Common myeloid progenitor, CD34-positive (primary cell): ENCODE measurements around the gene F11R.
A peak's percentile ranks its signal among the peaks of the same experiment; 100 is the strongest.

Experiments used
- CTCF ChIA-PET: fragments of 350-600 bp; sonication (Branson Sonifier 250); formaldehyde crosslinking; loops from one replicate; lab custom pipeline; 2021; ENCODE audit warnings: antibody characterized with exemption; lab: Charles Lee
- POLR2A ChIA-PET: fragments of 350-600 bp; sonication (Branson Sonifier 250); formaldehyde crosslinking; loops from one replicate; lab custom pipeline; 2021; ENCODE audit warnings: antibody characterized with exemption; lab: Charles Lee
- DNase-seq, 3 donors: peaks; one replicate each; pipeline versions ENCODE4 v3.0.0 to v3.0.0-alpha.2; 2013
- H3K27ac ChIP-seq, 2 experiments: 1 replicate in 1 of 2; 2 replicates in 1 of 2; pipeline ENCODE4 v1.7.0; 2013; ENCODE audit warnings: inconsistent platforms in 2 of 2, low read length in 2 of 2, mild to moderate bottlenecking in 2 of 2, low read depth in 1 of 2, moderate library complexity in 1 of 2; ENCODE audit not compliant: severe bottlenecking in 2 of 2, insufficient read depth in 1 of 2, poor library complexity in 1 of 2
- H3K27me3 ChIP-seq, 5 experiments: replicated peaks in 2 of 5; 1 replicate in 3 of 5; 2 replicates in 2 of 5; pipeline versions ENCODE4 v1.6.1 to v1.7.0; 2013; ENCODE audit warnings: low read length in 4 of 5, mild to moderate bottlenecking in 2 of 5, moderate library complexity in 2 of 5, inconsistent platforms in 1 of 5; ENCODE audit not compliant: insufficient read depth in 5 of 5, control insufficient read depth in 4 of 5
- H3K36me3 ChIP-seq, 4 experiments: 1 replicate in 2 of 4; 2 replicates in 2 of 4; pipeline versions ENCODE4 v1.6.1 to v1.7.0; 2013; ENCODE audit warnings: low read length in 3 of 4, control low read depth in 1 of 4, mild to moderate bottlenecking in 1 of 4; ENCODE audit not compliant: control insufficient read depth in 4 of 4, insufficient read depth in 4 of 4
- H3K4me1 ChIP-seq, 4 experiments: 1 replicate in 3 of 4; 2 replicates in 1 of 4; pipeline versions ENCODE4 v1.6.1 to v1.7.1; 2013; ENCODE audit warnings: low read length in 3 of 4, mild to moderate bottlenecking in 3 of 4, control low read depth in 1 of 4, inconsistent platforms in 1 of 4, moderate library complexity in 1 of 4; ENCODE audit not compliant: control insufficient read depth in 4 of 4, insufficient read depth in 4 of 4; ENCODE audit errors: control extremely low read depth in 1 of 4
- H3K4me3 ChIP-seq, 7 experiments: 1 replicate in 4 of 7; 2 replicates in 3 of 7; pipeline versions ENCODE4 v1.5.1 to v1.7.0; 2013; ENCODE audit warnings: mild to moderate bottlenecking in 7 of 7, low read length in 6 of 7, moderate library complexity in 6 of 7, inconsistent platforms in 2 of 7, low read depth in 2 of 7, control low read depth in 1 of 7; ENCODE audit not compliant: insufficient read depth in 4 of 7, control insufficient read depth in 1 of 7; ENCODE audit errors: extremely low read depth in 1 of 7
- H3K9me3 ChIP-seq, 5 experiments: 1 replicate in 4 of 5; 2 replicates in 1 of 5; pipeline versions ENCODE4 v1.6.1 to v1.7.1; 2013; ENCODE audit warnings: low read length in 4 of 5, mild to moderate bottlenecking in 2 of 5, inconsistent platforms in 1 of 5, low read depth in 1 of 5, moderate library complexity in 1 of 5; ENCODE audit not compliant: control insufficient read depth in 4 of 5, insufficient read depth in 2 of 5; ENCODE audit errors: control extremely low read depth in 1 of 5
- WGBS: methylation state at CpG from one replicate; pipeline ENCODE4 v1.1.5; 2013; ENCODE audit not compliant: insufficient coverage; 5-methylcytosine and 5-hydroxymethylcytosine counted together

F11R gene

GRCh38 chr1:161044535-161044907 lies 23.6 kb upstream of the F11R start:
- Histone ChIP-seq H3K27ac (peak overlapping the region; percentile 95 to 97), H3K9me3 (no peaks in the 10 kb centered on the region), H3K27me3 (no peaks in the 10 kb centered on the region), H3K4me3 (peak overlapping the region in 6 of 7 experiments; percentile 87 to 97 (median 92)), H3K4me1 (peaks cover 8 to 34% (median 22%) of the 10 kb centered on the region in 4 experiments), H3K36me3 (peaks cover 15 to 62% (median 40%) of the 10 kb centered on the region in 4 experiments)
- ChIA-PET POLR2A (interaction anchor here (2.0 to 3.7 kb wide), 2 partner anchors 25 to 47 kb away, joined by 8 to 53 read pairs; partner anchors contain the start of gene ARHGAP30), CTCF (interaction anchor here (0.9 to 11.6 kb wide), 7 partner anchors 18 to 103 kb away, joined by 3 to 166 read pairs (median 7); partner anchors contain the start of genes ARHGAP30 and KLHDC9)
- DNase-seq = peak in 2 of 3 donors; percentile 53 to 65

GRCh38 chr1:161039546-161039945 lies 18.6 kb upstream of the F11R start:
- H3K4me1 ChIP-seq = peaks cover 4 to 33% (median 25%) of the 10 kb centered on the region in 4 experiments
- no peak for DNase-seq
- H3K27me3 ChIP-seq = no peaks in the 10 kb centered on the region
- POLR2A ChIA-PET = interaction anchor here (0.9 to 1.8 kb wide), 3 partner anchors 19 to 58 kb away, joined by 3 to 7 read pairs (median 5); partner anchors contain the start of genes F11R and KLHDC9
- peak overlapping the region in 2 of 7 experiments; percentile 83 to 91 for H3K4me3 ChIP-seq
- no peak overlapping the region for H3K27ac ChIP-seq
- H3K36me3 ChIP-seq = peaks cover 9 to 40% (median 29%) of the 10 kb centered on the region in 4 experiments
- CTCF ChIA-PET = interaction anchor here (0.8 to 11.6 kb wide), 16 partner anchors 19 to 101 kb away, joined by 3 to 166 read pairs (median 7); partner anchors contain the start of genes ARHGAP30, F11R and KLHDC9
- H3K9me3 ChIP-seq = no peaks in the 10 kb centered on the region
- WGBS = 93% methylated on average over 5 of the region's 5 CpGs

DNA sequence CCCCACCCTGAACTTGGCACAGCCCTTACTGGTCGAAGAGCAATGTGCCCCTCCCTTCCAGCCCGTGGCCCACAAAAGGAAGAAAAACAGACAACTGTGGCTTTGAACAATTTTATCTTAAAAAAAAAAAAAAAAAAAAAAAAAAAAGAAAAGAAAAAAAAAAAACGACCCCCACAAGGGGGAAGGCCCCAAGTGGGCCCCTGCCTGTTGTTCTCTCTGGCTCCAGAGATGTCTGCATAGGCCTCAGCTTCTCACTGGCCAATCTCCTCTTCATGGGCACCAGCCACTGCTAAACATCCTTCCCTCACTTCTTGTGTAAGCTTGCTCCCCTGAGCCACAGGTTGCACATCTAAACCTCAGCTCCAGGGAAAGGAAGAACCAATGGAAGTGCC lies 18.2 kb upstream of the F11R start:
- peaks cover 9 to 40% (median 29%) of the 10 kb centered on the region in 4 experiments for H3K36me3 ChIP-seq
- peak overlapping the region in 6 of 7 experiments; percentile 73 to 91 (median 79) for H3K4me3 ChIP-seq
- no peak overlapping the region for H3K27ac ChIP-seq
- WGBS = no CpG with 5 or more reads among the region's 3 CpGs
- no peaks in the 10 kb centered on the region for H3K9me3 ChIP-seq
- no peaks in the 10 kb centered on the region for H3K27me3 ChIP-seq
- peaks cover under 1 to 29% (median 22%) of the 10 kb centered on the region in 4 experiments for H3K4me1 ChIP-seq
- ChIA-PET POLR2A (interaction anchor here (0.7 to 1.8 kb wide), 4 partner anchors 18 to 59 kb away, joined by 3 to 7 read pairs (median 4); partner anchors contain the start of genes F11R and KLHDC9), CTCF (interaction anchor here (1.1 to 11.6 kb wide), 15 partner anchors 8 to 102 kb away, joined by 4 to 166 read pairs (median 7); partner anchors contain the start of genes ARHGAP30, F11R and KLHDC9)
- no peak for DNase-seq

DNA sequence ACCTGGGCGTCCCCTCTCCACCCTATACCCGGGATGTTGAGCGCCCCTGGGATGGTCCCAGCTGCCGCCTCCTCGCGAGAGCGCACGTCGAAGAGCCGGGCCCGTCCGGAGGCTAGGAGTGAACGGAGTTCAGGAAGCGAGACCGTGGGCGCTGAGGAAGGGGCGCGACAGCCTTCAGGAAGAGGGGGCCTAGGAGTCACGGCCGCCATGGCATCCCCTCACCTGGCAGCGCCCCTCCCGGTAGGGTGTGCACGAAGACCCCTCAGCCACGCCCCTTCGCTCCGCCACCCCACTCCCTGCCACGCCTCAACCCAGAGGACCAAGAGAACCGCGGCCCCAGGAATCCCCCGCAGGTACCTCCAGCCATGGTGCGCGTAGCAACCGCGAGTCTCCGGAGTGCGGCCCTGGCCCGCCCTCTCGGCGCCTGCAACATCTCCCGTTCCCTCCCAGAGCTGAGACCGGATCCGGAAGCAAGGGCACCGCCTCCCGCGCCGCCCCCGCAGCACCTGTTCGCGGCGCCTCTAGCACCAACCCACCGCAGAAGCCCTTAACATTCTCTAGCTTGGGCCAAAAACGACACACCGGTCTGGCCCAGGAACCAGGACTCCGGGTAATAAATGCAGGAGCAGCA lies 17.7 kb upstream of the F11R start, which contains the start of gene TSTD1:
TSS of gene TSTD1 (minus strand) at position 442 of the 631 bp plus-strand sequence. CDS start at position 367, 75 bp downstream.
- H3K4me1 ChIP-seq = peaks cover 0 to 24% (median 19%) of the 10 kb centered on the region in 4 experiments
- peak within 1 kb of the TSS; percentile 60 to 91 (median 75) for H3K4me3 ChIP-seq
- H3K27ac ChIP-seq = peak within 1 kb of the TSS; percentile 25 to 77
- POLR2A ChIA-PET = interaction anchor here (0.7 to 1.8 kb wide), 4 partner anchors 18 to 59 kb away, joined by 3 to 7 read pairs (median 4); partner anchors contain the start of genes F11R and KLHDC9
- CTCF ChIA-PET = interaction anchor here (1.1 to 11.6 kb wide), 13 partner anchors 8 to 65 kb away, joined by 4 to 166 read pairs (median 7); partner anchors contain the start of genes ARHGAP30, F11R and KLHDC9
- H3K9me3 ChIP-seq = no peaks in the 10 kb centered on the region
- DNase-seq = peak; percentile 81 to 96 (median 92)
- no peaks in the 10 kb centered on the region for H3K27me3 ChIP-seq
- peaks cover 9 to 40% (median 29%) of the 10 kb centered on the region in 4 experiments for H3K36me3 ChIP-seq
- 0% methylated on average over 26 of the region's 54 CpGs for WGBS

GRCh38 chr1:161037661-161038522 lies 16.9 kb upstream of the F11R start:
- no peak for DNase-seq
- Histone ChIP-seq H3K4me1 (peaks cover 0 to 21% (median 17%) of the 10 kb centered on the region in 4 experiments), H3K4me3 (peak overlapping the region; percentile 60 to 91 (median 75)), H3K27ac (peak overlapping the region; percentile 25 to 77), H3K27me3 (no peaks in the 10 kb centered on the region), H3K36me3 (peaks cover 7 to 35% (median 26%) of the 10 kb centered on the region in 4 experiments), H3K9me3 (no peaks in the 10 kb centered on the region)
- WGBS = 61% methylated on average over 18 of the region's 21 CpGs
- ChIA-PET CTCF (interaction anchor here (0.7 to 11.6 kb wide), 12 partner anchors 9 to 61 kb away, joined by 3 to 166 read pairs (median 7); partner anchors contain the start of genes ARHGAP30, F11R and KLHDC9), POLR2A (interaction anchor here (0.7 to 1.8 kb wide), 3 partner anchors 17 to 59 kb away, joined by 3 to 5 read pairs (median 3); partner anchors contain the start of gene F11R)

DNA sequence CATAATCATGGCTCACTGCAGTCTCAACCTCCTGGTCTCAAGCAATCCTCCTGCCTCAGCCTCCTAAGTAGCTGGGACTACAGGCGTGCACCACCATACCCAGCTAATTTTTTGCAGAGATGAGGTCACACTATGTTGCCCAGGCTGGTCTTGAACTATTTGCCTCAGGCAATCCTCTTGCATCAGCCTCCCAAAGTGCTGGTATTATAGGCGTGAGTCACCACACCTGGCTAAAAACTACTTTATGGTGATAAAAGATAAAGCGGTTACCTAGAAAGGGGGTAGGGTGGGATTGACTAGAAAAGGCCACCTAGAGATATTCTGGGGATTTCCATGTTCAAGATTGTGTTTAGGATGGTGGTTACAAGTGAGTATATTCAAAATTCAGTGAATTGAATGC lies 12.8 kb upstream of the F11R start:
- ChIA-PET POLR2A (interaction anchor here (1.2 kb wide), 1 partner anchor 13 kb away, joined by 3 read pairs; the partner anchor contains the start of gene F11R), CTCF (interaction anchor here (1.3 kb wide), 1 partner anchor 64 kb away, joined by 3 read pairs; no protein-coding TSS in a partner anchor)
- no peaks in the 10 kb centered on the region for H3K36me3 ChIP-seq
- no peak overlapping the region for H3K4me3 ChIP-seq
- H3K27me3 ChIP-seq = no peaks in the 10 kb centered on the region
- H3K9me3 ChIP-seq = no peaks in the 10 kb centered on the region
- H3K27ac ChIP-seq = no peak overlapping the region
- 100% methylated on average over 2 of the region's 3 CpGs for WGBS
- peaks cover 0 to 20% (median 11%) of the 10 kb centered on the region in 4 experiments for H3K4me1 ChIP-seq
- no peak for DNase-seq
